ENCODE measurements around the gene HDAC4.
"Not testable (repeated sequence)": the region's sequence is repeated elsewhere in the genome, so short reads cannot be mapped to it uniquely, and the experiment has no call there.

HDAC4 gene

DNA sequence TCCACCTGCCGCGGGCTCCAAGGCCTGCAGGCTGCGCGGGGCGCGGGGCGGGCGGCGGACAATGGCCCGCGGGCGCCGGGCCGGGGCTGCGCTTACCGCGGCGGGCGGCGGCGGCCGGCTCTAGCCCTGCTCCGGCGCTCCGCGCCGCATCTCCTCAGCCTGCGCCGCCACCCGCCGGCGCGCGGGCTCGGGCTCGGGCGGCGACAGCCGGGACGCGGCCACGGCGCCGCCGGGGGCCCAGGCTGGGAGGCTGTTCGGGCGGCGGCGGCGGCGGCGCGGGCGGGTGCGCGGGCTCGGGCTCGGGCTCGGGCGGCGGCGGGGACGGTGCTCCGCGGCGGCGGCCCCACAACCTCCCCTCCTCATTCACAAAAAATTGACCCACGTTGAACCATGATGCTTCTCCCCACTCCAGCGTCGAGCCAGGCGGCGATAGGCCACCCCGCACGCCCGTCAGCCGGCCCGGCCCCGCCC is at the start of gene HDAC4:
HDAC4 (minus strand) TSS at position 425 of the 471 bp plus-strand sequence. CDS start 48,321 bp downstream, outside the sequence.
- no peak for DNase-seq (ENCODE audit: low spot score)

DNA sequence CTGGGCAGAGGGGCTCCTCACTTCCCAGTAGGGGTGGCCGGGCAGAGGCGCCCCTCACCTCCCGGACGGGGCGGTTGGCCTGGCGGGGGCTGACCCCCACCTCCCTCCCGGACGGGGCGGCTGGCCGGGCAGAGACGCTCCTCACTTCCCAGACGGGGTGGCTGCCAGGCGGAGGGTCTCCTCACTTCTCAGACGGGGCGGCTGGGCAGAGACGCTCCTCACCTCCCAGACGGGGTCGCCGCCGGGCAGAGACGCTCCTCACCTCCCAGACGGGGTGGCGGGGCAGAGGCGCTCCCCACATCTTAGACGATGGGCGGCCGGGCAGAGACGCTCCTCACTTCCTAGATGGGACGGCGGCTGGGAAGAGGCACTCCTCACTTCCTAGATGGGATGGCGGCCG is 48.6 kb upstream of the HDAC4 start:
- not testable (repeated sequence) for DNase-seq (ENCODE audit: low spot score)

DNA sequence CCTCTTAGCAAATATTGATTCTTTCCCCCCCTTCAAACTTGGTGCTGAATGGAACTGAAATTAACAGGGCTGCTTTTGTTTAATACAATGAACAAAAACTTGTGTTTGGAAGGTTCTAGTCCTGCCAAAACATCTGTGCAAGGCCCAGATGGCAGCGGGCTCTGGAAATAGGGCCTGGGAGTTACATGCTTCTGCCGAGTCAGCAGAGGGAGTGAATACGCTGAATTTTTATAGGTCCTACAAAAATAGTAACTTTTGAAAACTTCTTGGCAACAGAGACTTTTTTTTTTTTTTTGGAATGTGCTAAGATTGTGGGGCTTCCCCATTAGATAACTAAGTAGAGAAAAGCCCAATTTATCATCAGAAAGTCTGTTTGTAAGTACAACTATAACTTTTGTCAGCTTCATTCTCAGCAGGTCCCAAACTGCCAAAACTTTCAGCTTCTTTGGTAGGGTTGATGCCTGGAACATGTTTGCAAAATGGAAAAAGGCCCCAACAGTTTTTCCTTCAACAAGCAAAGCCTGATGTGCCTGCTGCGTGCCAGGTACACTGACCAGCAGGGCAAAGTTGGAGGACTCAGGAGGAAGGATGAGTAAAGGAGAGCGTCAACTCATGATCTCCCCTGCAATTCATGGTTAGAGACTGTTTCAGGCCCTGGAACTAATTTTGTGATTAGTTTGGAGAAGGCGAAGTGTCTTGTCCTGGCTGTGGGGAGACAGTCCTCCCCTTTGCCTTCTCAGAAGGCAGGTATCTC is 45.1 kb upstream of the HDAC4 start:
- DNase-seq (ENCODE audit: low spot score), result peak; percentile 94

DNA sequence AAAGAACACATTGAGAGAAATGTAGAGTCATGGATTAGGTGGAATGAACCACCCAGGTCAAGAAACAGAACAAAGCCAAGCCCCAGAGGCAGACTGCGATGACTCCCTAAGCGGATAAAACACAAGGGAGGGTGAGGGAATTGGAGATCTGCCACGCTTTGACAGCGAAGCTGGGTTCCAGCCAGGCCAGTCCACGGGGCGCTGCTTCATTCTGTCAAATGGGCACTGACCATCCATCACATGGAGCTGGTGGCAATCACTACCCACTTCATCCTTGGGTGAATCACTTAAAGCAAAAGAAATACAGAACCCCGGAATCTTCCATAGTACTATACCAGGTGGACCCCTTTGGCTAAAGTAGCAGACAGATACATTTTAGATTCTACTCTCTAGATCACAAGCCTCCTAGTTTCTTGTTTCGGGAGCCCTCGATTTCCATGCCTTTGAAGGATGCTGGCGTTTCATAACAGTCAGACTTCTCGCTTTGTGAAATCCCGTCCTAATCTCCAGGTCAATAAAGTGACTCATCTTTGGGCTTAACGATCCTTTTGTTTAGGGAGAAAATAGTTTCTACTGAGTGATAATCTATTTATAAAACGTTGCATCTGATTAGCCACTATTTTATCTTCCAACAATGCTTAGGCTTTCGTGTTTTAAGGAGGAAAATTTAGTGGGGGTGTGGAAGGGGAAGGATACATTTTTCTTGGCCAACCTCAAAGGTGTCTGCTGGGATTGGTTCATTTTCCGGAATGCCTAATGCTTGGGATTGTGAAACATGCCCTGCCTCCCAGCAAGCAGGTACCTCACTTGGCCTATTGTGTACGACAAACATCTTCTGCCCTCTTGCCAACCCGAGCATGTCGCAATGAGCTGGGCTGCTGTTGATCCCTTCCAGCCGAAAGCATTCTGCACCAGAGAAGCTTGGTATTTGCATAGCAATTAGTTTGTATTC is 44.1 kb upstream of the HDAC4 start:
- DNase-seq (ENCODE audit: low spot score), result peak; percentile 89

DNA sequence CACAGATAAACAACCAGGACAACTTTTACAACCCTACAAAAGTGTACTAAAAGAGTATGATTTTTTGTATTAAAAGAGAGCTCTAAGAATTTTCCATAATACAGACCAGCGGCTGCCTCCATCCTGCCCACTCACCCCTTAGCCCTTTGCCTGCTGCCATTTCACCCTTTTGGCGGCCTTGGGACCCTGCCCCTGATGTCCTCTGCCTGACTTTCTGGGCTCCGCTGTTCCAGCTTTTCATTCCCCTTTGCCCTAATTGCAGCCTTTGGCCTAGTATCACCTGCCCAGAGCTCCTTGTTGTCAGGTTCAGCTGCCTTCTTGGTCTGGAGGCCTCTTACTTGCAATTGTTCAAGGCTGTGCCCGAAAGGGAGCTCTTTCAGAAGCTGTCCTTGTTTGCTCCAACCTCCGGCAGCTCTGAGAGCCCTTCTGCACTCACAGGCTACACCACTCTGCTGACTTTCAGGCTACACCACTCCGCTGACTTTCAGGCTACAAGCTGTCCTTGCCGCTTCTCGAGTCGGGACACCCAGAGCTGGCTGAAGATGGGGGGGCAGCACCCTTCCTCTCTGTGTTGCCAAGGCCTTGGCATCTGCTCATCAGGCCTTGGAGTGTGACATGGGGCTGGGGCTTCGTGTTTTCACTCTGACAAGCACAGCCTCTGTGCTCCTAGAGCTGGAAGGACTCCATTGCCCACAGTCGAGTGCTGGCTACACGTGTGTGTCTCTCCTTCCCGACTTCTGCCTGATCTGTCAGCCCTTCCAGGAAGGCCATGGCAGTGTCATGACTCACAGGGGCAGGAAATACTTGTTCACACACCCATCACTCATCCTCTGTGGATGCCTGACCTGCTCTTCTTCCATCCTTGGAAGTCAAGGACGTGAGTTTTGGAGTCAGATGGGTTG is 43.1 kb upstream of the HDAC4 start:
- peak; percentile 73 for DNase-seq (ENCODE audit: low spot score)

DNA sequence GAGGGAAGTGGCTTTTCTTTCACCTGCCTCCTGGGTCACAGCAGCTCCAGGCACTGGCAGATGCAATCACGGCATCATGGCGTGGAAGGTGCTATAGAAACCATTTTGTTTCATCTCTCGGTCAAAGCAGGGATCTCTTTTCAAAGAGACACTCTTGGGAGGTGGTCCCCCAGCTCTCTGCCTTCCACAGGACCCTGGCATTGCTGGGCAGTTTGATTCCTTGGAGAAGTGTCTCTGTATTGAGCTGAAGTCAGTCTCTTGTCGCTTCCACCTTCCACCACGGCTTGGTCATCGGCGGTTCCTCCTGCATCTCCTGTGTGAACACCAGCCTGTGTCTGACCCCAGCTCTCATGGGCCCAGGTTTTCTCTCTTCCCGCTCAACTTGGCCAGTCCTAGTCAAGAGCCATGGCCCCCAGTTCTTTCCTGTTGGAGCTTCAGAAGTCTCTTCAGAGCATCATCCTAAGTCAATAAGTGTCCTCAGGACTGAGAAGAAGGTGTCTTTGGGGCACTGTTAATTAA is 42.3 kb upstream of the HDAC4 start:
- no peak for DNase-seq (ENCODE audit: low spot score)

DNA sequence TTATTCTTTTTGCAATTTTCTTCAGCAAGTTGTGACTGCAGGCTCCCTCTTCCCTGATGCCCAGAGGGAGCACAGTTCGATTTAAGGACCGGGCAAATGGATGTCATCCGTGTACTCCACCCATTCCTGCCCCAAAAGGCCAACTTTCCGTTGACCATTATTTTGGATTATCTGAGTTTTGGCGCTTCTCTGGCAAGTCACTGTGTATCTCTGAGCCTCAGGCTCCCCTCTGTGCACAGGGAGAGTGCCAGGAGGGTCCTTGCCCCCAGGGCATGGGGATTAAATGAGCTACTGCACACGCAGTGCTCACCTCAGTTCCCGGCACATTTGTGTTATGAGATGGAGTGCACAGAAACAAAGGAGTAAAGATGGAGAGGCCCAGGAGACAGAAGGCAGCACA is 41.4 kb upstream of the HDAC4 start:
- DNase-seq (ENCODE audit: low spot score), result no peak

DNA sequence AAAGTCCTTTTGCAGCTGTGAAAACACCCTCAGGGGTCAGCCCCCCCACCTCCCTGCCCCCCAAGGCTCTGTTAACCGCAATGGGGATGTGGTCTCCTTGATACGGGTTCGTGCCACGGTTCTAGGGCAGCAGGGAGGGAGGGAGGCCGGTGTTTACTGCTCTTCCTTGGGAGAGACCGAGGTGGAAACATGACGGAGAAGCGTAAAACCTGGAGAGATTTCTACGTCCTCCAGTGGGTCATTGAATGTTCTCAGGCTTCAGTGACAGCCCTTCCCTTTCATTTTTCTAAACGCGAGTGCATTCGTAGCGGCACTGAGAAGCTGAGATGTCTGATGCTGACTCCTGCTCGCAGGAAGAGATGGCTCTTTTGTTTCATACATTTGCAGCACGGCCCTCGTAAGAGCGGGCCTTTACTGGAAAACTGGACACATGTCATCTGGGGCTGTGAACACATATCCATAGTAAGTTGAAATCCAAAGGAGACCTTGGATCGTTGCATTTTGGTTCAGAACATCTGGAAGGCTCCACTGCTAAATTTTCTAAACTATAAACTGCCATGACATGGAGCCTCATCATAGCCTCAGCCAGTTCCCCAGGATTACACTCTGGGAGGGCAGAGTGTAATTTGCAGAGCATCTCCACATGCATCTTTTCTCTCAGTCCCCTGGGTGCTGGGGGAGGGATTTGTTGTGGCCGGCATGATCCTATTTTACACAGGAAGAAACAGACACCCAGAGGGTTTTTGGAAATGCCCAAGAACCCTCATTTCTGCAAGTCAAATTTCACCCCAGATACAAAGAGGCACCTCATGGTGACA is 40.6 kb upstream of the HDAC4 start:
- no peak for DNase-seq (ENCODE audit: low spot score)

DNA sequence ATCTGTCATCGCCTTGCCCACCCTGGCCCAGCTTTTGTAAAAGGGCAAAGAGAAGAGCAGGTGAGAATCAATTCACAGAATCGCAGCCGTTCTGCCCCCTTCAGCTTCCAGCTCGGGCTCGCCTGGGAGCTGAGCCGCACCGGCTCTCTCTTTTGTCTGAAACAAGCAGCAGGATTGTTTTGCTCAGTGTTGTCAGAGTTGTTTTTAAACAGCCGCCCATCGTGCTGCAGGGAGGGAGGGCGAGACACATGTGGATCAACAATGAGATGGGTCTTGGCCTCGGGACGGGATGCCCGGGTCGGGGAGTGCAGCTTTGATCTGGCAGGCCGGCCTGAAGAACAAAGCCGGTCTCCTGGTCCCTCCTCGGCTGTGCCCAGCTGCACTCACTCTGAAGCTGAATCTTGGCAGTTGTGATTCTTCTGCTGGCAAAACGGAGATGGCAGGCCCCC is 39.7 kb upstream of the HDAC4 start:
- peak; percentile 97 for DNase-seq (ENCODE audit: low spot score)

DNA sequence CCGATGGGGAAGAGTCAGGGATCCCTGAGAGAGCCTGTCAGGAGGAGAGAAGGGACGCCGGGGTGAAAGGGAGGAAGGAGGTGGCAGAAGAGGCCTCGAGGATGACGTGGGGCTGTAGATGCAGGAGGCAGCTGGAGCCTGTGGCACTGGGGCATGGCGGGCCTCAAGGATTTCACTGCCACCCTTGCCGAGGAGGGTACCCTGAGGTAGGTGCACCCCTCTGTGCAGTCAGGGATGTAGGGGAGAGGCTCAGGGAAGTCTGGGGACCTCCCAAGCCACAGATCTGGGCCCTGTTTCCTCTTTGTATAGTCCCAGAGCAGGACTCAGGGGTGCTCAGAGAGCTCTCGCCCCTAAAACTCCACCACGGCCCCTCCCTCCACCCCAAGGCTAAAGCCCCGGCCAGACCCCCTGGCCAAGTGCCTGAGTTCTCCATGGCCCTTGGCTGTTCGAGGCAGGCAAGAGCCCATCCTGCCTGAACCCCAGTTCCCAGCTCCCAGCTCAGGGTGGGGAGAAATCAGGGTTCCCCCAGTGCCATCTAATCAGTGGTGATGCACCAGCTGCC is 39.0 kb upstream of the HDAC4 start:
- DNase-seq (ENCODE audit: low spot score), result no peak

DNA sequence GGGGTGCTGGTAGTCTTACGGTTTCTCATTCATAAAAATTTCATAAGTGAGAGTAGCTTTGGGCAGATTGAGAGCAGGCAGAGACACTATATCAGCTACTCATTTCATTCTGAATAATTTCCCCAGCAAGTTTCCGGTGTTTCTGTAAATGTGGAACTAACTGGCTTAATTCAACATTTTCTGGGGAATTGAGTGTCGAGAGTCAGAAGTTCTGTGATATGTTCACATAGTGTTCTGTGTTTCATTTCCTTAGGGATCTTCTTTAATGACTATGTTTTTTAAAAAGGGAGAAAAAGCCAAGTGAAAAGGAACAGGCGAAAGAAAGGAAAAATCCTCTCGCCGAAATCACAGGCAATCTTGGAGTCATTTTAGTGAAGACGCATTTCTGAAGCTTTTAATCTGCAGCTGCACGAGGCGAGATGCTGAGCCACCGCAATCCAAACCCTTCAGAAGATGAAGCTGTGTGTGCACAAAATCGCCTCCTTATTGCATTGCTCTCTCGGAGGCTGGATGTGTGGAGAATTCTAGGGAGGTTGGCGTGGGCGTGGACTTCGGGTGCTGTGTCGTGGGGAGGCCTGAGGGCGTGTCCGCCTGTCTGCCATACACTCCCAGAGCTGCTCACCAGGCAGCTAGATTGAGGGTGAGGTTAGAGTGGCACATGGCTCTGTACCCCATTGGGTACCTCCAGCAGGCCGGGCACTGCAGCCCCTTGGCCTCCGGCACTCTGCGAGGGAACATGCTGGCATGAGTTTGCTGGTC is 38.4 kb upstream of the HDAC4 start:
- DNase-seq (ENCODE audit: low spot score), result peak; percentile 70

DNA sequence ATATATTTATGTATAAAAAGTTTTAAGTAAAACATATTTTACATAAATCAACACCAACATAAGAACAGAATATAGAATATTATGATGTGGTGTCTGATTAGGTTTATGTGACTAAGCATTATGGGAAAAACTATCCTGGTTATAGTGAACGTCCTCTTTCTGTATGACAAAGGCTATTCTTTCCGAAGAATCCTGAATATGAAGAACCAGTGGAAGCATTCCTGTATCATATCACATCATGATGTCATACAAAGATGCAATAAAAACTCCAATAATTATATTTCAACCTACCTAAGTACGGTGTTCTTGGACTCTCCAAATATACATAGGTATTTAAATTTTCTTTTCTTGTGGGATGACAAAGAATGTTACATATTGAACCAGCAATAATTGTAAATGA is 37.5 kb upstream of the HDAC4 start:
- DNase-seq (ENCODE audit: low spot score), result no peak

DNA sequence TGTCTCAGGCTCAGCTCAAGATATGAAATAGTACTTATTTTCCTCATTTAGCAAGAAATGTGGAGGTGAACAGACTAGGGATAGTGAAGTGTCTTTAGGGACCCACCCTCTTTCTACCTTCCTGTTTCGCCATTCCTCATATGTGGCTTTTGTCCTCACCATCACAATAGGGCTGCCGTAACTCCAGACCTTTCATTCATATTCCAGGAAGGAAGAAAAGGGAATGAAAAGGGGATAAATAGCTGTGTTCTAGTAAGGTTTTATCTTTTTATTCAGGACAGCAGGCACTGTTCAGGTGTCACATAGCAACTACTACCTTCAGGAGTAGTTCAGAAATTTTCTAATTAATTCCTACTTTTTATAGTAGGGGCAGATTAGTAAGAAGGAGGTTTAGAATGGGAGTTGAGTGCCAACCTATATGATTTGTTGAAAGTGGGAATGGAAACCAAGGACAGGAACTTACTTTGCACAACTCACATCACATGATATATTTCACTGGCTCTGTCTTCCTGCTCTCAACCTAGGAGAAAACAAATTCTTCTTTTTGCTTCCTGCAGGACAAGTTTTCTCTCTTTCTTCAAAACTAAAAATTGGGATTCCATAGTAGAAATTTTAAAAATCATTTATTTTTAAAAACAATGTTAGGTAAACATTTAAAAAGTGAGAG is 36.0 kb upstream of the HDAC4 start:
- no peak for DNase-seq (ENCODE audit: low spot score)

DNA sequence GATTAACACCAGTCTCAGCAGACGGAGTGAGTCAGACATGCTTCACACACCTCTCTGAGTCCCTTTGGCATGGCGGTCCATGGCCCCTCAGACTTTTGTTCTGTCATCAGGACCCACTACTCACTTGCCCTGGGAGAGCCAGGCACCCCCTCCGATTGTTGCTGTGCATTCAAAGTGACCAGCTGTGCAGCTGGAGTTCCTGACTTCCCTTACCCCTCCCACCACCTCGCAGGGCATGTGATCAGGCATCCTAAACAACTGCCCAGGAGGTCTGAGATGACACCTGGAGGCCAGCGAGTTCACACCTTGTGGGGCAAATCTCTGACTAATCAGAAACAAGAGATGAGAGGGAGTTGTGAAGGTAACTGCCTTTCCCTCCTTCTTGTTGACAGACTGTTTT is 35.3 kb upstream of the HDAC4 start:
- no peak for DNase-seq (ENCODE audit: low spot score)

DNA sequence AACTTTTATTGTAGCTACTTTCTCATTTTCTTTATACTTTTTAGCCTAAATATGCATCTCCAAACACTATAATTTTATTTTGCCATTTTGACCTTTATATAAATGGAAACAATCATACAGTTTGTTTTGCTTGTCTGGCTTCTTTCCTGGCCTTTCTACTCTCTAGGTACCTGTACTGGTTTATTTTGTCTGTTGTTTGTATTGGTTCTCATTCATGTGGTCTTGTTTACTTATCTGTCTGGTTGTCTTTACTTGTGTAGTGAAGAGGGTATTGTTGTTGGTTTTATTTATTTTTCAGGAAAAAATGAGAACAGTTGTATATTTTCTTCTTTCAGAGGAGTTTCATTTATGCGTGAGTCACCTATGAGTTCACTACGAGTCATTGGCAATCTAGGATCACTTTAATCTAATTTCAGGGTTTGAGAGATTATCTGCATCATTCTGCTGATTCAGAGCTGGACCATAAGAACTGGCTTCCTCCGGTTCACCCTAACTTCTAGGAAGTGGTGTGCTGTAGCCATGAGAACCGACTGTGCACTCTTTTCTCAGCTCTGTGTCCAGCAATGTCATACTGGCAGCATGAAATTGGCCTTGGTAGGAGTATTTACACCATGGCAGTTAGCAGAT is 33.1 kb upstream of the HDAC4 start:
- no peak for DNase-seq (ENCODE audit: low spot score)

DNA sequence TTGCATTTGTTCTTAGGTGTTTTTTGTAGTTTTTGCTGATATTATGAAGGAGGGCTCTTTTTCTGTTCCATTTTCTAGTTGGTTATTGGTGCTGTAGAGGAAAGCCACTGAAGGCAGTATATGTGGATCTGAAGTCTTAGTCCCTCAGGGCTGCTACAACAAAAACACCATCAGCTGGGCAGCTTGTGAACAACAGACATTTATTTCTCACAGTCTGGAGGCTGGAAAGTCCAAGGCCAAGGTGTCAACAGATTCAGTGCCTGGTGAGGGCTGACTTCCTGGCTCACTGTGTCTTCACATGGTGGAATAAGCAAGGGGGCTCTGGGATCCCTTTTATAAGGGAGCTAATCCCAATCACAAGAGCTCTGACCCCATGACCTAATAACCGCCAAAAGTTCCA is 31.4 kb upstream of the HDAC4 start:
- DNase-seq (ENCODE audit: low spot score), result no peak

DNA sequence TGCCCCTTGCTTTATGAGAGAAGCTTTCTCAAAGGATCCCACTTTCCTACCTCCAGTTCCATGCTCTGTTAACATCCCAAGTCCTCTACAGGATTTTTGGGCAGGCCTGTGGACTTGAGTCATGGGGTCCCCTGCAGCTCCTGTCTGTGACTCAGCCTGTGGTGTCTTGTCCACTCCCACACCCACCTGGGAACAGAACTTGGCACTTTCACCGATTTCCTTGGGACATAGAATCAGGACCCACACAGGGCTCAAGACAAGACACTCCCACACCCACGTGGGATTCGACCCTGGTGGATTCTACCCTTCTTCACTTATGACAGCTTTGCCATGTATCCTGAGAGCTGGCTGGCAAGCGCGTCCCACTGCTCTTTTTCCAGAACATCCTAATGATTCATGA is 30.7 kb upstream of the HDAC4 start:
- DNase-seq (ENCODE audit: low spot score), result no peak

DNA sequence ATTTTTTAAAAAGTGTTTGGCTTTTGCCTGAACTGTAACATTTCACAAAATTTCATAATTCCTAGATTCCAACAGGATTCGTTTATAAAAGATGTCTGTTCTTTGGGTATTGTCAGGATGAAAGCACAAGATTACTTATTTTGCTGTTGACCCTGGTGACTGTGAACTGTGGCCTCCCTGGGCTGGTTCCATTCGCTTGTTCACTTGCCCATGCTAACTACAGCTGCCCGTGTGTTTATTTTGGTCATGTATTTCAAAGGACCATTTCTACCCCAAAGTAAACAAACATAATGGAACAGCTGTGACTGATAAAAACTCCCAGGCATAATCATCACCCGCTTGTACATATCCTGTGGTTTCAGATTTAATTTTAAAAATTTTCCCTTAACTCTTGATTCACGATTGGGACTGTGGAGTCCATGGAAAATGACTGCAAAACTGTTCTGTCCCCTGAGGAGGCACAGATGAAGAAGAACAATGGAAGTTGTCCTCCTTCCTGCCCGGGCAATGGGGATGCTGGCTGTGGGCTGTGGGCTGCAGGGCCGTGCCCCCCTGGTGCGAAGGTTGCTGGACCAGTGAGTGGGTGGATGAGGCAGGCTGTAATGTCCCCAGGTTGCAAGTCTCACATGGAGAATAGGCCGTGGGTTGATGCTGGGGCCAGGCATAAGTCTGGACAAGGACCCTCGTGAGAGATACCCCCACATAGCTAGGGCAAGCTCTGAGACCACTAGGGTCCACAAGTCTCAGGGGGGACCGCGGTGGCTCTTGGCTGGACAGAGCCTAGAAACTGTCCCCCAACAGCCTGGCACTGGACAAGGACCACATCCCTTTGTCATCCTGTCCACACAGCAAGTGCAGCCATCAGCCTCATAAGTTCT is 28.9 kb upstream of the HDAC4 start:
- DNase-seq (ENCODE audit: low spot score), result no peak

All from putamen (tissue), 1 donor.